IPS-NIHi7 (cell line): ENCODE data around the gene NCLN.
"Not testable (repeated sequence)": the region's sequence is repeated elsewhere in the genome, so short reads cannot be mapped to it uniquely, and the experiment has no call there.

Experiments used
- DNase-seq: peaks from one replicate; pipeline ENCODE4 v3.0.0; 2012; ENCODE audit warnings: mixed read lengths; ENCODE audit errors: extremely low spot score

NCLN gene

DNA sequence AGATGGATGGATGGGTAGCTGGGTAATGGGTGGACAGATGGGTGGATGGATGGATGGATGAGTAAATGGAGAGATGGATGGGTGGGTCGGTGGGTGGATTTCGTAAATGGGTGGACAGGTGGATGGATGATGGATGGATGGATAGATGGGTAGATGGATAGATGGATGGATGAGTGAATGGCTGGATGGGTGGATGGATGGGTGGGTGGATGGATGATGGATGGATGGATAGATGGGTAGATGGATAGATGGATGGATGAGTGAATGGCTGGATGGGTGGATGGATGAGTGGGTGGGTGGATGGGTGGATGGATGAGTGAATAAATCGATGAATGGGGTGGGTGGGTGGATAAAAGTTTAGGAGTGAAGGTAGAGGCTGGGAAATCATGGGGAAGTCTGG lies 31.3 kb upstream of the NCLN start:
- DNase-seq, result not testable (repeated sequence)

DNA sequence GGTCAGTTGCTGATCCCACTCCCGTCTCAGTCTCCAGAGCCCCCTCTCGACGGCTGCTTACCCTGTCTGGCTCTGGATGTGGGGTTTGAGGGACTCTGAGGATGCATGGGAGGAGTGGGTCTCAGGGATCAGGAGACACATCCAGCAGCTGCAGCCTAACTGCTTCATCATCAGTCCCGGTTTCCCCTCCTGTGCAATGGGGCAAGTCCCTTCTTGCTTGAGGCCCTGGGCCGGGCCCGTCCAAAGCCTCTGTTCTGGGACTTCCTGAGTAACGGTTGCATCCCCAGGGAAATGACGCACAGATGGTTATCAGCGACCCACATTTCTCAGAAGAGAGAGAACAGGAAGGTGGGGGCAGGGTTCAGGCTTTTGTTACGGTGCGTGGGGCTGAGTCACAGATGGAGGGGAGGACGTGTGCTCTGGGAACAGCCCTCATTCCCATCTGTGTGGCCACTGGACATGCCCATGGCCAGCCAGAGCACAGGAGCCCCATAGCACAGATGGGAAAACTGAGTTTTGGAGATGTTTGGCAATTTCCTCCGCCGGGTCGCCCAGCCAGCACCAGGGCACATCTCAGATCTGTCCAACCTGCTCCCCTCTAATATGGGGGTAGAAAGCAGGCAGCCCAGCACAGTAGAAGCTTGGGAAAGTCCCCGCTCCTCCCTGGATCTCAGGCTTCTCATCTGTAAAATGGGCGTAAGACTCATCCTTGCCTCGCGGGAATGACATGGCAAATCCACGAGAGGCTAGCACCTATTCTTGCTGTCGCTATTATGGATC lies 30.6 kb upstream of the NCLN start:
- no peak for DNase-seq

DNA sequence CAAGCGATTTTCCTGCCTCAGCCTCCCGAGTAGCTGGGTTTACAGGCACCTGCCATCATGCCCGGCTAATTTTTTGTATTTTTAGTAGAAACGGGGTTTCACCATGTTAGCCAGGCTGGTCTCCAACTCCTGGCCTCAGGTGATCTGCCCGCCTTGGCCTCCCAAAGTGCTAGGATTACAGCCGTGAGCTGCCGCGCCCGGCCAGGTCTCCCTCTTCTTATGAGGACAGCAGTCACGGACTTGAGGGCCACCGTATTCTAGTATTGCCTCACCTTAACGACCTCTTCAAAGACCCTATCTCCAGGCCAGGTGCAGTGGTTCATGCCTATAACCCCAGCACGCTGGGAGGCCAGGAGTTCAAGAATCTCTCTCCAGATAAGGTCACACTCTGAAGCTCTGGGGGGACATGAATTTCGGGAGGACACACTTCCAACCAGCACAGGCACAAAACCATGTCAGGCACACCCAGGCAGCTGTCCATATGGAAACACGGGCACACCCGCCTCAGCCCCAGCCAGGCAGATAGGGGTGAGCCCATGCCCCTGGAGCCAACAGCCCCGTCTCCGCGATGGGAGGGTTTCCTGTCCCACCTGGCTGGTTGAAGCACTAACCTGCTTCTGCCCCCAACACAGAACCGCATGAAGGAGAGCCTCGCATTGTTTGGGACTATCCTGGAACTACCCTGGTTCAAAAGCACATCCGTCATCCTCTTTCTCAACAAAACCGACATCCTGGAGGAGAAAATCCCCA lies 28.5 kb upstream of the NCLN start:
- no peak for DNase-seq

DNA sequence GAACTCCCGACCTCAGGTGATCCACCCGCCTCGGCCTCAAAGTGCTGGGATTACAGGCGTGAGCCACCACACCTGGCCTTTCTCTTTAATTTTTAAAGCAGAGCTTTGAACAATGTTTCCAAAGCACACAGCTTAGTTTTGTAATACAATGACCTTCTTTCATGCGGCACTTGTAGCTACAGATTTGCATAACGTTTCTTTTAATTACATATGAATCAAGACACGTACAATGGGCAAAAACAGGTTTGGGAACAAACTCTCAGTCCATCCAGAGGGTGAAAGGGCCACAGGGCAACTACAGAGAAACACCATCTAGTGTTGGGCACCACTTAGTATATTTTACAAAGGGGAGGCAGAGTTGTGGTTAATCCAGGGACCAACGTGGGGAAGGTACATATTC lies 26.2 kb upstream of the NCLN start:
- no peak for DNase-seq

DNA sequence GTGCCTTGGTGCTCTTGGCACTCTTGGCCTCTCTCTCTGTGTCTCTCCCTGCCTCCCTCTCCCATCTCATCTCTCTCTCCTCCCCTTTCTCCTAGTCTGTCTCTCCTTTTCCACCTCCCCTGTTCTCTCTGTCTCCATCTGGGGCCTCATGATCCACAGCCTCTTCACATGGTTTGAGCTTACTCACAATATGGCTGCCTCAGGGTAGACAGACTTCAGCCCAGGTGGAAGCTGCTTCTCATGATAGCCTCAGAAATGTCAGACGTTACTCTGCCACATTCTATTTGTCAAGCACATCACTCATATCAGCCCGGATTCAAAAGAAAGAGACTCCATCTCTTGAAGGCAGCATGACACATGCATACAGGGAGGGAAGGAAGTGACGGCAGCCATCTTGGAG lies 25.5 kb upstream of the NCLN start:
- DNase-seq, result no peak

DNA sequence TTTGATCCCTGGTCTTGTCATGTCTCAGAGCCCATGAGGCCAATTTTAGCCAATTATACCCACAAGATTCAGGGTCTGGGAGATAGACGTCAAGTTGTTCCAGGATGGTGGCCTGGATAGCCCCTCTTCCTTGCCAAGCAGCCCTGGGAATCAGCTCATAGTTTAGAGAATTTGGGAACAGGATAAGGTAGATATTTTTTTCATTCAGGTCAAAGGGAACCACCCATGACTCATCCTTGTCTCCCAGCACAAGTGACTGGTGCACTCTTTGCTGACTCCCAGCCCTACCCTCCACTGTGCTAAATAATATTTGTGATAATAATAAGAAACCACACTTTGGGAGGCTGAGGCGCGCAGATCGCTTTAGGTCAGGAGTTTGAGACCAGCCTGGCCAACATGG lies 24.3 kb upstream of the NCLN start:
- DNase-seq, result no peak

DNA sequence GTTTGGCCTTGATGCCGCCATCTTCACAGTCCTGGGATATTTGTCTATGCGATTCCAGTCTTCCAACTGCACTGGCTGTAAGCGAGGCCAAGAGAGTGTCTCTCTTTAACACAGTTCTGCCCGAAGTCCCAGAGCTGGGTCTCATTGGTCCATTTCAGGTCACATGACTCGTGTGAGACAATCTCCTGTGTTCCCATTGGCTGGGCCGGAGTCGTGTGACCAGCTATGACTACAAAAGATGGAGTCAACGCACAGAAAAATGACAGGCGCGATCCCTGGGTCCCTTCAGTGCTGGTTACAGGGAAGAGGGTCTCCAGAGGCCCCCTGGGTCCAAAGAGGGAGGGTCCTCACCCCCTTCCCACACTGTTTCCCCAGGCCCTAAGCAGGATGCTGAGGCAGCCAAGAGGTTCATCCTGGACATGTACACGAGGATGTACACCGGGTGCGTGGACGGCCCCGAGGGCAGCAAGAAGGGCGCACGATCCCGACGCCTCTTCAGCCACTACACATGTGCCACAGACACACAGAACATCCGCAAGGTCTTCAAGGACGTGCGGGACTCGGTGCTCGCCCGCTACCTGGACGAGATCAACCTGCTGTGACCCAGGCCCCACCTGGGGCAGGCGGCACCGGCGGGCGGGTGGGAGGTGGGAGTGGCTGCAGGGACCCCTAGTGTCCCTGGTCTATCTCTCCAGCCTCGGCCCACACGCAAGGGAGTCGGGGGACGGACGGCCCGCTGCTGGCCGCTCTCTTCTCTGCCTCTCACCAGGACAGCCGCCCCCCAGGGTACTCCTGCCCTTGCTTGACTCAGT lies 23.1 kb upstream of the NCLN start:
- DNase-seq, result no peak

DNA sequence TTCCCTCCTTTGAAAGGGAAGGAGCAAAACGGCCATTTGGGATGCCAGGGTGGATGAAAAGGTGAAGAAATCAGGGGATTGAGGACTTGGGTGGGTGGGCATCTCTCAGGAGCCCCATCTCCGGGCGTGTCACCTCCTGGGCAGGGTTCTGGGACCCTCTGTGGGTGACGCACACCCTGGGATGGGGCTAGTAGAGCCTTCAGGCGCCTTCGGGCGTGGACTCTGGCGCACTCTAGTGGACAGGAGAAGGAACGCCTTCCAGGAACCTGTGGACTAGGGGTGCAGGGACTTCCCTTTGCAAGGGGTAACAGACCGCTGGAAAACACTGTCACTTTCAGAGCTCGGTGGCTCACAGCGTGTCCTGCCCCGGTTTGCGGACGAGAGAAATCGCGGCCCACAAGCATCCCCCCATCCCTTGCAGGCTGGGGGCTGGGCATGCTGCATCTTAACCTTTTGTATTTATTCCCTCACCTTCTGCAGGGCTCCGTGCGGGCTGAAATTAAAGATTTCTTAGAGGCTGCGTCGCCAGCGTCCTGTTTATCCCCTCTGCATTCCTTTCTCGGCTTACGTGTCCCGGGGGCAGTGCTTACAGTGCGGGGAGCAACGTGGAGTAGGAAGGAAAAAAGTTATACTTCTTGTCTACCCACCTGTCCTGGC lies 22.4 kb upstream of the NCLN start:
- DNase-seq, result peak; percentile 97

DNA sequence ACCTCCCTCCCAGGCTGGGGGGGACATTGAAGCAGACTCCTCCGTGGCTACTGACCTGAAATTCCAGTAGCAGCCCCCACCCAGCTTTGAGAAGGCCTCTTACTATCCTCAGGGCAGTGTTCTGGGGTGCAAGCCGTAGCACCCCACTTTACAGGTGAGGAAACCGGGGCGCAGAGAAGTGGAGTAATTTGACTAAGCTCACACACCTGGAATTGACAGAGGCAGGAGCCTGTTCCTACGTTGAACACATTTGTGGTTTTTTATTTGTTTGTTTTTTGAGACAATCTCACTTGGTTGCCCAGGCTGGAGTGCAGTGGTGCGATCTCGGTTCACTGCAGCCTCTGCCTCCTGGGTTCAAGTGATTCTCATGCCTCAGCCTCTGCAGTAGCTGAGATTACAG lies 21.8 kb upstream of the NCLN start:
- no peak for DNase-seq

DNA sequence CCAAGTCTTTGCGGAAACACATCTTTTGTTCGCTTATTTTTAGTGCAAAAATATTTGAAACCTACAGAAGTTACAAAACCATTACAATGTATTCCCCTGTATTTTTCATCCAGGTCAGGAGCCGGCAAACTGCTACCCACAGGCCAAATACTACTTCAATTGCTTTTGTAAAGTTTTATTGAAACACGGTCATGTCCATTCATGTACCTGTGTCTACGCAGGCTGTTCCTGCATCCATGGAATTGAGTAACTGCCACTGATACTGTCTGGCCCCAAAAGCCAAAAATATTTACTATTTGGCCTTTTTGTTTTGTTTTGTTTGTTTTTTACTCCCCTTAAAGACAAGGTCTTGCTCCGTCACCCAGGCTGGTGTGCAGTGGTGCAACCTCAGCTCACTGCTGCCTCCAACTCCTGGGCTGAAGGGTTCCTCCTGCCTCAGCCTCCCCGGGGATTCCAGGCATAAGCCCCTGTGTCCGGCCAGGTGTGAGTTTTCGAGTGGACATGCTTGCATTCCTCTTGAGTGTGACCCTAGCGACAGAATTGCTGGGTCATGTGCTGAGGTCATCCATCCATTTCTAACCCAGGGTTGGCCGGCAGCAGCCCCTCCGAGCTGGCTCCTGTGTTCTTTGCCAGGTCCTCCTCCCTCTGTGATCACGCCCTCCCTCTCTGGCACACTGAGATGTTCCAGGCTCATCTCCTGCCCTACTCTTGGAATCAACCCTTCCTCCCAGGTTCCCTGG lies 18.0 kb upstream of the NCLN start:
- no peak for DNase-seq

DNA sequence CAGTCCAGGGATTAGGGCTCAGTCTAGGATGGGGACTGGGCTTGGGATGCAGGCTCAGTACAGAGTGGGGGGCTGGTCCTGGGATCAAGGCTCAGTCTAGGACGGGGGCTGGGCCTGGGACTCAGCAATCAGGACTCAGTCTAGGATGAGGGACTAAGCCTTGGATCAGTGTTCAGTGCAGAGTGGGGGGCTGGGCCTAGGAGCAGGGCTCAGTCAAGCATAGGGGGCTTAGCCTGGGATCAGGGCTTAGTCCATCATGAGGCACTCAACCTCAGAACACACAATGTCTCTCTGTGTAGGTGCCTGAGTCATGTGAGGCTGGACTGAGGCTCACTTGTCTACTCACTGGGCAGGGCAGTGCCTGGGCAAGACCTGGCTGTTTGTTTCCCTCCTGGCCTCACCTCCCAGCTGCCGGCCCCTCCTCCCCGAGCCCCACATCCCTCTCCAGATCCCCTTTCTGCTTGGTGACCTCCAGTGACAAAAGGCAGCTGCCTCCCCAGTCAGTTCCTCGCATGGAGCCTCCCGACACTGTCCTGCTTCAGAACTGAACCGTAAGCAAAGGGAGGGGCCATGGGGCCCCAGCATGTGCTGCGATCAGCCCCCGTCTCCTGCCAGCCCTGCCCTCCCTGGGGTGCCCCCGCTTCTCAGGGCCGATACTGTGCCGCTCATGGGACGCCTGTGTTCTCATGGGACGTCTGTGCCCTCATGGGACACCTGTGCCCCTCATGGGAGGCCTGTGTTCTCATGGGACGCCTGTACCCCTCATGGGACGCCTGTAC lies 13.6 kb upstream of the NCLN start:
- no peak for DNase-seq

DNA sequence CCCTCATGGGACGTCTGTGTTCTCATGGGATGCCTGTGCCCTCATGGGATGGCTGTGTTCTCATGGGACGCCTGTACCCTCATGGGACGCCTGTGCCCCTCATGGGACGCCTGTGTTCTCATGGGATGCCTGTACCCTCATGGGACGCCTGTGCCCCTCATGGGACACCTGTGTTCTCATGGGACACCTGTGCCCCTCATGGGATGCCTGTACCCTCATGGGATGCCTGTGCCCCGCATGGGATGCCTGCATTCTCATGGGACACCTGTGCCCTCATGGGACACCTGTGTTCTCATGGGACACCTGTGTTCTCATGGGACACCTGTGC lies 13.1 kb upstream of the NCLN start:
- DNase-seq, result not testable (repeated sequence)

DNA sequence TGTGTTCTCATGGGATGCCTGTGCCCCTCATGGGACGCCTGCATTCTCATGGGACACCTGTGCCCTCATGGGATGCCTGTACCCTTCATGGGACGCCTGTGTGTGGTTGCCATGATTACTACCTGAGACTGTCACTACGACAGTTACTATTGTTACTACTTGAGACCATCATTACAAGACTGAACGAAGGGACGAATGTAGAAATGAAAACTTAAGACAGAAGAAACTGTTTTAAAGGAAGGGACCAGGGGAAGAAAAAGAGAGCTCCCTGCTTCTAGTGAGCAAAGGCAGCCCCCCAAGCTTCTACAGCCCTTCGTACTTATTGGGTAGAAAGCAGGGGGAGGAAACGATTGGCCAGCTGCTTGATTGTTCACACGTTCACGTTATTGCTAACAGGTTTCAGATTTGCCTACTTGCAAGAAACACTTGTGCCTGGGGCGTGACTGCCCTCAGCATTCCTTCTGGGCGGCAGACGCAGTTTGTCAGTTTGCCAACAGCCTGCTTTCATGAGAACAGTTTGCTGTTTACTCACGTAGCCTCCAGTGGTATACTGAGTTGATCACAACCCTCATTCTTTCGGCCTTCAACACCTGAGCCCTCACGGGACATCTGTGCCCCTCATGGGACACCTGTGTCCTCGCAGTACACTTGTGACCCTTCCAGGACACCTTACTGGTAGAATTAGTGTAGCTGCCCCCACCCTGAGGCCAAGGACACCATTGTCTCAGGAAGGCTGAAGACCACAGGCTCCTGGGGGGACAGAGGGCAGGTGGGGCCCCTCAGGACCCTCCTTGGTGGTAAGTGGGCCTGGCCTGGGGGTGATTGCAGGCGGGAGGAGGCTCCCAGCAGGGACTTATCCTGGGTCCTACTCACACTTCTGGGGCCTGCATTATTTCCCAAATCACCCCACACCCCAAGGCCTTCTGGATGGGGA lies 9.7 kb upstream of the NCLN start:
- DNase-seq, result no peak

DNA sequence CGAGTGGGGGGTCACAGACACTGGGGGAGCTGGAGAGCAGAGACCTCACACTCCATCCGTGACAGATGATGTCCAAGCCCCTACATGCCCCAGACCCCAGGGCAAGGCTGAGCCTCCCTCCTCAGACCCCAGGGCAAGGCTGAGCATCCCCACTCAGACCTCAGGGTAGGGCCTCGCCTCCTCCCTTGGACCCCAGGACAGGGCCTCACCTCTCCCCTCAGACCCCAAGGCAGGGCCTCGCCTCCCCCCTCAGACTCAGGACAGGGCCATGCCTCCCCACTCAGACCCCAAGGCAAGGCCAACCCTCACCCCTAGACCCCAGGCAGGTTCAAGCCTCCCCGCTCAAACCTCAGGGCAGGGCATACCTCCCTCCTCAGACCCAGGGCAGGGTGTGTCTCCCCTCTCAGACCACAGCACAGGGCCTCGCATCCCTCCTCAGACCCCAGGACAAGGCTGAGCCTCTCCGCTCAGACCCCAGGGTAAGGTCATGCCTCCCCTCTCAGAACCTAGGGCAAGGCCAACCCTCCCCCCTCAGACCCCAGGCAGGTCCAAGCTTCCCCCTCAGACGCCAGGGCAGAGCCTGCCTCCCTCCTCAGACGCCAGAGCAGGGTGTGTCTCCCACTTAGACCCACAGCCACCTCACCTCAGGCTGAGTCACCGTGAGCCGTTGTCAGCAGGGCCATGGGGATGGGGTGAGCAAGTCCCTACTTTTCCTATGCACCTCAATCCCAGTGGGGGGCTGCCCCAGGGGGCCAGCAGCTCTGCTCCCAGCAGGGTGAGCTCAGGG lies 8.8 kb upstream of the NCLN start:
- no peak for DNase-seq

DNA sequence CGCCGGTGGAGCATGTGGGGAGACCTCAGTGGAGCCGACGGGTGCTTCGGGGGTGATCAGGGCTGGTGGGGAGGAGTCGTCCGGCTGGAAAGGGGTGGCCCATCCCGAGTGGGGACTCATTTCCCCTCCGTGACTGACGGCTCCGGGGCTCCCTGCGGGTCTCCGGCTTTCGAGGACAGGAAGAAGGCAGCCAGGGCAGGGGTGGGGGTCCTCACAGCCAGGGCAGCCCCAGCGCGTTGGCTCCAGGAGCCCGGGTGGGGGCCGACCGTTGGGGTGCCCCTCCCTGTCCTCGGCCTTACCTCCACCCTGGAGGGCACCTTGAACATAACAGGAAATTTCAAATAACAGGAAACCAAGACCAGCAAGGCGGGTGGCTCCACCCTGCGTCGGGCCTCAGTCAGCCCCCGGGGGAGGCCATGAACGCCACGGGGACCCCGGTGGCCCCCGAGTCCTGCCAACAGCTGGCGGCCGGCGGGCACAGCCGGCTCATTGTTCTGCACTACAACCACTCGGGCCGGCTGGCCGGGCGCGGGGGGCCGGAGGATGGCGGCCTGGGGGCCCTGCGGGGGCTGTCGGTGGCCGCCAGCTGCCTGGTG lies 7.3 kb upstream of the NCLN start, which contains the start of gene S1PR4:
S1PR4 (plus strand) TSS at position 393 of the 596 bp plus-strand sequence; CDS start at position 417, 24 bp downstream.
- DNase-seq, result no peak

DNA sequence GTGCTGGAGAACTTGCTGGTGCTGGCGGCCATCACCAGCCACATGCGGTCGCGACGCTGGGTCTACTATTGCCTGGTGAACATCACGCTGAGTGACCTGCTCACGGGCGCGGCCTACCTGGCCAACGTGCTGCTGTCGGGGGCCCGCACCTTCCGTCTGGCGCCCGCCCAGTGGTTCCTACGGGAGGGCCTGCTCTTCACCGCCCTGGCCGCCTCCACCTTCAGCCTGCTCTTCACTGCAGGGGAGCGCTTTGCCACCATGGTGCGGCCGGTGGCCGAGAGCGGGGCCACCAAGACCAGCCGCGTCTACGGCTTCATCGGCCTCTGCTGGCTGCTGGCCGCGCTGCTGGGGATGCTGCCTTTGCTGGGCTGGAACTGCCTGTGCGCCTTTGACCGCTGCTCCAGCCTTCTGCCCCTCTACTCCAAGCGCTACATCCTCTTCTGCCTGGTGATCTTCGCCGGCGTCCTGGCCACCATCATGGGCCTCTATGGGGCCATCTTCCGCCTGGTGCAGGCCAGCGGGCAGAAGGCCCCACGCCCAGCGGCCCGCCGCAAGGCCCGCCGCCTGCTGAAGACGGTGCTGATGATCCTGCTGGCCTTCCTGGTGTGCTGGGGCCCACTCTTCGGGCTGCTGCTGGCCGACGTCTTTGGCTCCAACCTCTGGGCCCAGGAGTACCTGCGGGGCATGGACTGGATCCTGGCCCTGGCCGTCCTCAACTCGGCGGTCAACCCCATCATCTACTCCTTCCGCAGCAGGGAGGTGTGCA lies 6.6 kb upstream of the NCLN start:
- no peak for DNase-seq

DNA sequence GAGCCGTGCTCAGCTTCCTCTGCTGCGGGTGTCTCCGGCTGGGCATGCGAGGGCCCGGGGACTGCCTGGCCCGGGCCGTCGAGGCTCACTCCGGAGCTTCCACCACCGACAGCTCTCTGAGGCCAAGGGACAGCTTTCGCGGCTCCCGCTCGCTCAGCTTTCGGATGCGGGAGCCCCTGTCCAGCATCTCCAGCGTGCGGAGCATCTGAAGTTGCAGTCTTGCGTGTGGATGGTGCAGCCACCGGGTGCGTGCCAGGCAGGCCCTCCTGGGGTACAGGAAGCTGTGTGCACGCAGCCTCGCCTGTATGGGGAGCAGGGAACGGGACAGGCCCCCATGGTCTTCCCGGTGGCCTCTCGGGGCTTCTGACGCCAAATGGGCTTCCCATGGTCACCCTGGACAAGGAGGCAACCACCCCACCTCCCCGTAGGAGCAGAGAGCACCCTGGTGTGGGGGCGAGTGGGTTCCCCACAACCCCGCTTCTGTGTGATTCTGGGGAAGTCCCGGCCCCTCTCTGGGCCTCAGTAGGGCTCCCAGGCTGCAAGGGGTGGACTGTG lies 5.9 kb upstream of the NCLN start:
- no peak for DNase-seq
